Renal cortex interstitium (tissue), 11 donors: Measurements from ENCODE around the gene NEK1. TPM values are rescaled to one million over a fixed set of nuclear protein-coding genes. Genes with fewer than 3 reads are reported as not detected.
A peak's percentile ranks its signal among the peaks of the same experiment; 100 is the strongest.
"Not testable (repeated sequence)": the region's sequence is repeated elsewhere in the genome, so short reads cannot be mapped to it uniquely, and the experiment has no call there.

ENCODE experiments used
- DNase-seq, 11 donors: peaks; one replicate each; pipeline ENCODE4 v3.0.0-alpha.2; 2013; ENCODE audit warnings: low read depth in 9 of 11, low spot score in 4 of 11; ENCODE audit errors: extremely low read depth in 1 of 11
- polyA plus RNA-seq, 3 donors: library from polyadenylated mRNA; unstranded; fragments of 120-200 nt; gene quantifications; one replicate each; pipeline ENCODE4 v1.2.1, GENCODE V29; 2013; ENCODE audit not compliant: insufficient read length in 3 of 3

NEK1 gene
- polyA plus RNA-seq, 3 donors, result 21.4 to 27.4 (median 23.5) TPM

DNA sequence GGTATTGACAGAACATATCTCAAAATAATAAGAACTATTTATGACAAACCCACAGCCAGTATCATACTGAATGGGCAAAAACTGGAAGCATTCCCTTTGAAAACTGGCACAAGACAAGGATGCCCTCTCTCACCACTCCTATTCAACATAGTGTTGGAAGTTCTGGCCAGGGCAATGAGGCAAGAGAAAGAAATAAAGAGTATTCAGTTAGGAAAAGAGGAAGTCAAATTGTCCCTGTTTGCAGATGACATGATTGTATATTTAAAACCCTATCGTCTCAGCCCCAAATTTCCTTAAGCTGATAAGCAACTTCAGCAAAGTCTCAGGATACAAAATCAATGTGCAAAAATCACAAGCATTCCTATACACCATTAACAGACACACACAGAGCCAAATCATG lies 159.7 kb downstream of the NEK1 start:
- DNase-seq, result not testable (repeated sequence)

DNA sequence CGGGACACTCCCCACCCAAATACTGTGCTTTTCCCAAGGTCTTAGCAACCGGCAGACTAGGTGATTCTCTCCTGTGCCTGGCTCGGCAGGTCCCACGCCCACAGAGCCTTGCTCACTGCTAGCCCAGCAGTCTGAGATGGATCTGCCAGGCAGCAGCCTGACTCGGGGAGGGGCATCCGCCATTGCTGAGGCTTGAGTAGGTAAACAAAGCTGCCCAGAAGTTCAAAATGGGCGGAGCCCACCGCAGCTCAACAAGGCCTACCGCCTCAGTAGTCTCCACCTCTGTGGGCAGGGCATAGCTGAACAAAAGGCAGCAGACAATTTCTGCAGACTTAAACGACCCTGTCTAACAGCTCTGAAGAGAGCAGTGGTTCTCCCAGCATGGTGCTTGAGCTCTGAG lies 163.4 kb downstream of the NEK1 start:
- not testable (repeated sequence) for DNase-seq

DNA sequence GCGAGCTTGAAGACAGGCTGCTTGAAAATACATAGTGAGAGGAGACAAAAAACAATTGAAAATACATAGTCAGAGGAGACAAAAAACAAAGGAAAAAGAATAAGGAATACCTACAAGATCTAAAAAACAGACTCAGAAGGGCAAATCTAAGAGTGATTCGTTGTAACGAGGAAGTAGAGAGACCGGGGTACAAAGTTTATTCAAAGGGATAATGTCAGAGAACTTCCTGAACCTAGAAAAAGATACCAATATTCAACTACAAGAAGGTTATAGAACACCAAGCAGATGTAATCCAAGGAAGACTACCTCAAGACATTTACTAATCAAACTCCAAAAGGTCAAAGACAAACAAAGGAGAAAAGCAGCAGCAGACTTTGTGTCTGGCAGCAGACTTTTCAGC lies 165.6 kb downstream of the NEK1 start:
- no peak for DNase-seq

DNA sequence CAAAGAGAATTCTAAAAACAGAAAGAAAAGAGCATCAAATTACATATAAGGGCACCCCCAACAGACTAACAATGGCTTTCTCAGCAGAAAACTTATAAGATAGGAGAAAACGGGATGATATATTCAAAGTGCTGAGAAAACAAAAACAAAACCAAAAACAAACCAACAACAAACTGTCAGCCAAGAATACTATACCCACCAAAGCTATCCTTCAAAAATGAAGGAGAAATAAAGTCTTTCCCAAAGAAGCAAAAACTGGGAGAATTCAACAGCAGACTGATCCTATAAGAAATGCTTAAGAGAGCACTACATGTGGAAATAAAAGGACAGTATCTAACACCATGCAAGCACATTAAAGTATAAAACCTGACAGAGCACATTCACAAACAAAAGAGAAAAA lies 168.6 kb downstream of the NEK1 start:
- no peak for DNase-seq

DNA sequence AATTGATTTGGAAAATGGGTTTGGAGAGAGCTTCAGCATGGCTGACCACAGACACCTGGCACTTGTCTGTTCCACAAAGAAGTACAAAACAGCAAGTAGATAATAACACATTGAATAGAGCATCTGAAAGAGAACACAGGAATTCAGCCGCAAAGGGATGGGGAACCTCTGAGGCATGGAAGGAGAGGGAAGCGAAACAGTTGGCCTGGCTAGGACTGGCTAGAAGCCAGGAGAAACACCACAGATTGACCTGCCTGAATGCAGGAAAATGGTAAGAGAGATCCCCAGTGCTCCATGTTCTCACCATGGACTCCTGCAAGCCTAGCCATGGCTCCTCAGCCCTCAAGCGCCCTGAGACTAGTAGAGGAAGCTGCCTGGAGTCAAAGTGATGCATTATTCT lies 171.9 kb downstream of the NEK1 start:
- no peak for DNase-seq

DNA sequence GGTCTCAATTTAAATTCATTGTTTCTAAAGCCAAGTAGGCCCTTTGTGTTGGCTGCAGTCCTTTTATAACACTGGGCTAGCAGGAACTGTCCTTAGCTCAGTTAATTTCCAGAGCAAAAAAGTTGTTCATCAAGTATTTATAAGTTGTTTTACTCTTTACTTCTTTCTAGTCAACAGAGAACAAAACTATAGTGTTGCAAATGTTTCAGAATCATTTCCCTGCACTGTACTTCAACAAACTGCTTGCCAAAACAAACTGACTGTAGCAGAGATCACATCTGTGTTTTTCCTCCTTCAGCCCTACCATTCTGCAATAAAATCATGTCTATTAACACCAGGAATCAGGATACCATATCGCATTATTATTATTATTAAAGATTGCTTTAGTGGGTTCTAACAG lies 173.1 kb downstream of the NEK1 start:
- DNase-seq, result peak in 4 of 11 donors; percentile 13 to 32 (median 22)

DNA sequence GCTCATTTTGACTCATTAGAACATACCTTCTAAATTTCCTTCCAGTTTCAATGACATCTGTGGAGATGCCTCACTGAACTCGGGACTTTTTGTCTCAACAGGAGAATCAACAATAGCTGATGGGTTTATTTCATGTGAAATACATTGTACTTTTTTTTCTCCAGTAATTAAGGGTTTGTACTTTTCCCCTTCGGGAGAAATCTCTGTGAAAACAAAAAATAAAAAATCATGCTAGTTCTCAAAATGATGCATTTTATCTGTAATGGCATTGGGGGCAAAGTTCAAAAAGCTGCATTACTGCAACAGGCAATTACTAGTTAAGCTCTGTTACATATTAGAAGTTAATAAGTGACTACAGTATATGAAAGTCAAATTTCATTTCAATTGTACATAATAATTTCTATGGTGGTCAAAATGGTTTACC lies 174.3 kb downstream of the NEK1 start:
- peak in 3 of 11 donors; percentile 19 to 36 (median 23) for DNase-seq

DNA sequence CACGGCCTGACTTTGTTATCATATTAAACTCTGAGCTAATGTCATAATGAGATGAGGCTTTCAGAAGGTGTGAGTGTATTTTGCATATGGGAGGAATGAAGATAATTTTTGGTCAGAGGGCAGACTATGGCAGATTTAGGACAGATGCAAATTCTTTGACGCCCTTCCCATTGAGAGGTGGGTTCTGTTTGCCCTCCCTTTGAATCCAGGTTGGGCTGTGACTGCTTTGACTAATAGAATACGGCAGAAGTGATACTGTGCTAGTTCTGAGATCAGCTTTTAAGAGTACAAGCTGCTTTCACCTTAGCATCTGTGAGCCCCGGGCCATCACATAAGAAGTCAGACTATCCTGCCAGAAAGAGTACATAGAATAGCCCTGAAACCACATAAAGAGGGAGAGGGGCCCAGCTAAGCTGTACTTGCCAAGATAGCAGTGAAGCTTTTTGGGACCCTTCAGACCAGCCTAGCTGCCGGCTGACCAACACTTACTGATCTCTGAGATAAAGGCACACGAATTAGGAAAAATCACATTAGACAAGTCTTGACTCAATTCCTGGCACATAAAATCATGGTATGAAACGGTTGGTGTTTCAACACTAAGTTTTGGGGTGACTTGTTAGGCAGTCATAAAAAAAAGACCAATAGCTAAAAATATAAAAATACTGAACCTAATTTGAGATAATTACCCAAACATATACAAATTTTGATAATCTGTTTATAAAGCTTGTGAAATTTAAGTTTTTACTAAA lies 174.9 kb downstream of the NEK1 start:
- DNase-seq, result no peak

DNA sequence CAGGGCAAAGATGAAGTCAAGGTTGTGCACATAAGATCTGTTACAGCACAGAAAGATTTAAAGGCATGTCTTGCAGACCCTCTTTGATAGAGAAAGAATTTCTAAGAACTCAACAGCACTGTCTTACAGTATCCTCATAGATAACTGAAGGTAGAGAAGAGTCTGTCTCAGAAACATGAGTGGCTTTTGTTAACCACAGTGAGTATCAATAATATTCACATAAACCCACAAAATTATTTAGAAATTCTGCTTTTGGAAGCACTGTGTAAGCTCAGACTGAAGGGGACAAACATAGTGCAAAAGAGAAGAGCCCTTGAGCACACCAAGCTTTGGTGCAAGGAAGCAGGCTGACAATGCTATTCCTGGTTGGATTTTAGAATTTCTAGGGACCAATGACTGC lies 175.6 kb downstream of the NEK1 start:
- DNase-seq, result no peak

DNA sequence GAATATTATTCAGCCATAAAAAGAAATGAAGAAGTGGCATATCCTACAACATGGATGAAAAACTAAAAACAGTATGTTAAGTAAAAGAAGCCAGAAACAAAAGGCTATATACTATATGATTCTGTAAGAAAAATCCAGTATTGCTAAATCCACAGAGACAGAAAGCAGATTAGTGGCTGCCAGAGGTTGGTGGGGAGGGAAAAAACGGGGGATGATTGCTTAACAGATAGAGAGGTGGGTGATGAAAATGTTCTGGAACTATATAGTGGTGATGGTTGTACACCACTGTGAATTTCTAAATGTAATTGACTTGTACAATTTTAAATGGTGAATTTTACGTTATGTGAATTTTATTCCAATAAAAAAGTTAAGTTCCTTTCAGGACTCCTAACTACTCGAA lies 184.0 kb downstream of the NEK1 start:
- no peak for DNase-seq

DNA sequence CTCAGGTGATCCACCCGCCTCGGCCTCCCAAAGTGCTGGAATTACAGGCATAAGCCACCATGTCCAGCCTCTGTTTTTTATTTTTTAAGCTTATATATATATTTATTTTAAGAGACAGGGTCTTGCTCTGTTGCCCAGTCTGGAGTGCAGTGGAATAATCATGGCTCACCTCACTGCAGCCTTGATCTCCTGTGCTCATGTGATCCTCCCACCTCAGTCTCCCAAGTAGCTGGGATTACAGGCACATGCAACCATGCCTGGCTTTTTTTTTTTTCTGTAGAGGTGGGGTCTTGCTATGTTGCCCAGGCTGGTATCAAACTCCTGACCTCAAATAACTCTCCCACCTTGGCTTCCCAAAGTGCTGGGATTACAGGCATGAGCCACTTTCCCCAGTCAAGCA lies 184.7 kb downstream of the NEK1 start:
- DNase-seq, result not testable (repeated sequence)

DNA sequence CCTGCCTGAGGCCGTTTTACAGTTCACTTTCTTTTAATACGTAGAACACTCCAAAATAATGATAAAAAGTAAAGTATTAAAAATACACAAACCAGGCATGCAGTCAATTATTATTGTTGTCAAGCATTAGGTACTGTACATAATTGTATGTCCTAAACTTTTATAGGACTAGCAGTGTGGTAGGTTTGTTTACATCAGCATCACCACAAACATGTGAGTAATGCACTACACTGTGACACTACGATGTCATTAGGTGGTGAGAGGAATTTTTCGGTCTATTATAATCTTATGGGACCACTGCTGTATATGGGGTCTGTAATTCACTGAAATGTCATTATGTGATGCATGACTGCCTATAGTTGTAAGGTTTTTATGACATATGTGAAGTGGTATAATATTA lies 192.1 kb downstream of the NEK1 start:
- no peak for DNase-seq

DNA sequence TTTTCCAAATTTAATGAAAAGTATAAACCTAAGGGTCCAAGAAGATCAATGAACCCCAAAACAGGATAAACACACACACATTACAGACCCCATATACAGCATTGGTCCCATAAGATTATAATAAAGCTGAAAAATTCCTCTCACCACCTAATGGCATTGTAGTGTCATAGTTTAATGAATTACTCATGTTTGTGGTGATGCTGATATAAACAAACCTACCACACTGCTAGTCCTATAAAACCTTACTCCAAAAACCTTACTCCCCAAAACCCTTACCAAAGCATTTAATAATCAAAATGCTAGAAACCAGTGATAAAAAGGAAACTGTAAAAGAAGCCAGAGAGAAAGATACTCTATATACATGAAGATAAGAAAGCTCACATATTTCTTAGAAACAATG lies 193.5 kb downstream of the NEK1 start:
- no peak for DNase-seq

DNA sequence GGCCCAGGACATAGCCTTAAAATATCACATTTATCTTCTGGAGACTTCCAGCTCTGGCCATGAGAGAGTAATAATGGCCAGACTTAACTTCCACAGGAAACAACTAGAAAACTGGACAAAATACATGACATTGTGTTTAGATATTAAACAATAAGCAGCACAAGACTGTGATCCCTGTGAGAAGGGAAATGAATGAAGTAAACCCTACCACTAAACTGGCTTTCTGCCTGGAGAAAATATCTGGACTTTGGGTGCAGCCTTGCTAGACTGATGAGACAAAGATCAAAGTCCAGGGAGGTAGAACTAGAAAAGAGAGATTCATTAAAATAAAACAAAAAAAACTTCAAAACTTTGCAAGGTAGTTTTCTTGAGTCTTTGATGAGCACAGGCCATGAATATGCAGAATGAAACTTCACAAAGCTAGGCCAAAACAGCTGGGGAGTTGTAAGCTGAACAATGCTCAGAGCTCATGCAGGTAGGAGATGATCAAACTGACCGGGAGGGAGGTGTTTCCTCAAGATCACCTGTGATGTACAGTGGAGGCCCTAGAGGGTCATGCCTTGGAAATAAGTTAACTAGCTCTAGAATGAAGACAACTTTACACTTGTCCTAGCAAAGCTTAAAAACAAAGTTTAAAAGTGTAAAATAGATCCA lies 194.6 kb downstream of the NEK1 start:
- no peak for DNase-seq

DNA sequence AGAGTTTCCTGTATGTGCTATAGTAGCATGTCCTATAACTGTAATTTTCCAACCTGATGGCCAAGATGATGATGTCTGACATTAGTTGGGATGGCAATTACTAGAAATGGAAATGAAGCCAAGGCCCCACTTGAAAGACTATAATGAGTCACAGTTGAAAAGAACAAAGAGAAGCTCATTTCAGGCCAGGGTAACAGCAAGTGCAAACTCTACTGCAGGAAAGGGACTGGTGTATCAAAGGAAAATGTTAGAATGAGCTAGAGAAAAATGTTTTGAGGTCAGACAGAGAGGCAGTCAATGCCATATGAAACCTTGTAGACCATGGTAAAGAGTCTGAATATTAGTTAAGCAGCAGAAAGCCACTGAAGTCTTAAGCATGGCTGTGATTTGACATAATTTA lies 195.4 kb downstream of the NEK1 start:
- no peak for DNase-seq

DNA sequence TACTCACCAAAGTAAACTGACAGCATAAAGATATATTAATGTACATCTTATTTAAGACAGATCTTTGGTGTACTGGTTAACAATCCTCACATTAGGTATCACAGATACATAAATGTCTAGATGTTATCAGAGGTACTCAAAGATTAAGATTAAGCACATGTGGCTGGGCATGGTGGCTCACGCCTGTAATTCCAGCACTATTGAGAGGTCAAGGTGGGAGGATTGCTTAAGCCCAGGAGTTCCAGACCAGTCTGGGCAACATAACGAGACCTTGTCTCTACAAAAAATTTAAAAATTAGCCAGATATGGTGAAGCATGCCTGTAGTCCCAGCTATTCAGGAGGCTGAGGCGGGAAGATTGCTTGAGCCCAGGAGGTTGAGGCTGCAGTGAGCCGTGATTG lies 195.9 kb downstream of the NEK1 start:
- DNase-seq, result no peak

DNA sequence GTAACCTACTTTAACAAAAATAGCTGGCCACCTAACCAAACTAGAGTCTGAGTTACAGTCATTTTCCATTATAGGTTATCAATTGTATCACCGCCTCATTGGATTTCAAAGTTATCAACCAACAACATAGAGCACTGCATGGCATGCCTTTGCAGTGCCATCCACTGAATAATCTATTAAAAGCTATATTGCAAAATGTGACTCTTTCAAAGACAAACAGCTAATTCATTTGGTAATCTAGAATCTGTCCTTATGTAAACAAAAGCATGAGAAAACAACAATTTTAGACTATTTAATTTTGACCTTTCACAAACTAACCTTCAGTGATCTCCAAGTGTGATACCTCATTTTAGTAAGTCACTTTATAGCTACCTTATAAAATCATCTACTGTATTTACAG lies 197.5 kb downstream of the NEK1 start:
- no peak for DNase-seq

DNA sequence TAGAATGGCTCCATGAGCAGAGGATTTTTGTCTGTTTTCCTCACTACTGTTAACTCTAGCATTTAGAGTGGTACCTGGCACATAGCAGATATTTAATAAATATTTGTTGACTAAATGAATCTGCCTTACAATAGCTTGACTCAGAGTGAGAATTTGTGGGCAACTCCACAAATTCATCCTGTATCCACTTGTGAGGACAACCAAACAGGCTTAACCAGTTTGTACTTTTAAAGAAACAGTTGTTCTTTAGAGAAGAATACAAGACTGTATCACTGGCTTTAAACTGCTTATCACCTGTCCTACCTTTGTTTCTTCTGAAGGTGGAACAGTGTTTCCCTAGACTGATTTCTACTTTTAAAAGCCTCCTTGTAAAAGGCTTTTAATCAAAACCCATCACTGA lies 200.3 kb downstream of the NEK1 start:
- DNase-seq, result no peak

DNA sequence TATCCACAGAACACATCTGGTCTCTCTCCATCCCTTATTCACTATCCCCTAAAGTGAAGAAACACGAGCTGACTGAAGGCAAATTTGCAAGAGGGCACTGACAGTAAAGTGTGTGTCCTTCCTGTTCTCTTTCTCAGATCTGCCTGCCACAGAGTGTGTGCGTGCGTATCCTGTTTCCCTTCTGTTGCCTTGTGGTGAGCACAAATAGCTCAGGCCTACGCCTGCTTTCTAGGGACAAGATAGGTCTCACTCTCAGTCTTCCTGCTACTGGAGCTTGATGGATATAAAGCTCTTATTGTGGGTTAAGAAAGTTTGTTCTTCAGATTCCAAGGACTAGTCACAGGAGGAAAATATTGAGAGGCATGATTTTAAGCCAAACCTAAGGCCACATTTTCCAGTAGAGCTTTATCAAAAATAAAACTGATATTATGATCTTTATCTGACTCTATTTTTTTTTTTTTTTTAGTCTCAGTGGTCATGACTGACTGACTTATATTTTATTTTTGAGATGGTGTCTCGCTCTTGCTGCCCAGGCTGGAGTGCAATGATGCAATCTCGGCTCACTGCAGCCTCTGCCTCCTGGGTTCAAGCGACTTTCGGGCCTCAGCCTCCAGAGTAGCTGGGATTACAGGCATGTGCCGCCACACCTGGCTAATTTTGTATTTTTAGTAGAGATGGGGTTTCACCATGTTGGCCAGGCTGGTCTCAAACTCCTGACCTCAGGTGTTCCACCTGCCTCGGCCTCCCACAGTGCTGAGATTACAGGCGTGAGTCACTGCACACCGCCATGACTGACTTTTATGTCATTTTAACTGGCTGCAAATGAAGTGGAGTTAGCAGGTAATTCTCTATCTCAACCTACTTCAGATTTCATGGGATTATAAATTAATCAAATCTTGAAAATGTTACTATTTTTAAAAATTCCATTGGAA lies 201.3 kb downstream of the NEK1 start:
- DNase-seq, result peak in 10 of 11 donors; percentile 10 to 54 (median 27)
